Progenitor cell of endocrine pancreas (in vitro differentiated cells): ENCODE results near the gene AATK. TPM values are rescaled to one million over a fixed set of nuclear protein-coding genes. Genes with fewer than 3 reads are reported as not detected.

ENCODE experiments used
- DNase-seq: peaks from one replicate; pipeline ENCODE4 v3.0.0; 2021; ENCODE audit warnings: low spot score; ENCODE audit not compliant: unreplicated experiment
- H3K27ac Mint-ChIP-seq: 2 replicates; pipeline ENCODE4 v1.8.0; 2021; ENCODE audit warnings: mild to moderate bottlenecking, moderate library complexity, mixed read lengths
- H3K27me3 Mint-ChIP-seq: 2 replicates; pipeline ENCODE4 v1.8.0; 2021; ENCODE audit warnings: mixed read lengths
- H3K36me3 Mint-ChIP-seq: 2 replicates; pipeline ENCODE4 v1.8.0; 2022; ENCODE audit warnings: mixed read lengths; ENCODE audit not compliant: insufficient read depth
- H3K4me1 Mint-ChIP-seq: 2 replicates; pipeline ENCODE4 v1.8.0; 2021; ENCODE audit warnings: low read depth, mixed read lengths
- H3K4me3 Mint-ChIP-seq: 2 replicates; pipeline ENCODE4 v1.8.0; 2021; ENCODE audit warnings: low read depth, mild to moderate bottlenecking, moderate library complexity, mixed read lengths
- H3K9me3 Mint-ChIP-seq: 2 replicates; pipeline ENCODE4 v1.8.0; 2021; ENCODE audit warnings: low read depth, mixed read lengths
- CTCF ChIP-seq: fragments of 200-600 bp; sonication (generic); IDR thresholded peaks from one replicate; pipeline ENCODE4 v1.5.0; 2021; ENCODE audit warnings: antibody characterized with exemption, mild to moderate bottlenecking; ENCODE audit not compliant: unreplicated experiment
- total RNA-seq: library from RNA; stranded (reverse); gene quantifications from 2 replicates; pipeline ENCODE4 v1.2.1, GENCODE V29; 2021

The AATK gene
- total RNA-seq, 1 donor from 2014 or later, result 12.9 TPM

GRCh38 chr17:81164371-81165245 is 1.4 kb downstream of the AATK start:
- Mint-ChIP-seq H3K9me3 (no peaks in the 10 kb centered on the region), H3K36me3 (no peaks in the 10 kb centered on the region), H3K4me1 (peaks cover 3% of the 10 kb centered on the region), H3K4me3 (peak overlapping the region; percentile 45), H3K27ac (peak overlapping the region; percentile 37), H3K27me3 (no peaks in the 10 kb centered on the region)
- DNase-seq, result no peak
- TF ChIP-seq CTCF, result no peak

- peaks cover 3% of the 10 kb centered on the region for H3K4me1 Mint-ChIP-seq
- no peak overlapping the region for H3K27ac Mint-ChIP-seq
- H3K9me3 Mint-ChIP-seq, result no peaks in the 10 kb centered on the region
- no peak for TF ChIP-seq CTCF
- DNase-seq, result no peak
- H3K4me3 Mint-ChIP-seq, result peak overlapping the region; percentile 45
- no peaks in the 10 kb centered on the region for H3K27me3 Mint-ChIP-seq
- no peaks in the 10 kb centered on the region for H3K36me3 Mint-ChIP-seq
These were observed 2.2 kb downstream of the AATK start for GRCh38 chr17:81163703-81164370.

- Mint-ChIP-seq H3K4me1 (peaks cover 3% of the 10 kb centered on the region), H3K36me3 (no peaks in the 10 kb centered on the region), H3K9me3 (no peaks in the 10 kb centered on the region), H3K27me3 (no peaks in the 10 kb centered on the region), H3K27ac (no peak overlapping the region), H3K4me3 (no peak overlapping the region)
- no peak for DNase-seq
- TF ChIP-seq CTCF, result no peak
These were observed 2.8 kb downstream of the AATK start for GRCh38 chr17:81163051-81163695.

DNA sequence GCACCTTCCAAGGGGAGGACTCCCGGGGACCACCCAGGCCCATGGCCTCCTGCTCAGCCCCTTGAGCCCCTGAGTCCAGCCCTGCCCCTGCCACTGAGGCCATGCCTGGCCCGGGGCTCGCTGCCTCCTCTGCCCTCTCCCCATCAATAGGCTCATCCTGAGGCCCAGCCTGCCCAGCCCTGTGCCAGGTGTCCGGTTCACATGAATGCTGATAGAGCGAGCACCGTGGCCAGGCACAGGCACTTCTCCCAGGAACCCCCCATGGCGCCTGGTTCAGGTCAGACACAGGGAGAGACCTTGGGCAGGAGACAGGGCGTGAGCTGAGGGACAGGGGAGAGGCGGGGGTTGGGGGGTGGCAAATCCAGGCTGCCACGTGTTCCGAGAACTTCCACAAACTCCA is 3.5 kb downstream of the AATK start:
- Mint-ChIP-seq H3K27ac (no peak overlapping the region), H3K27me3 (no peaks in the 10 kb centered on the region), H3K4me3 (no peak overlapping the region), H3K36me3 (no peaks in the 10 kb centered on the region), H3K9me3 (no peaks in the 10 kb centered on the region), H3K4me1 (peaks cover 3% of the 10 kb centered on the region)
- DNase-seq, result no peak
- TF ChIP-seq CTCF, result no peak

- Mint-ChIP-seq H3K9me3 (no peaks in the 10 kb centered on the region), H3K4me1 (peaks cover 2% of the 10 kb centered on the region), H3K36me3 (no peaks in the 10 kb centered on the region), H3K4me3 (no peak overlapping the region), H3K27me3 (no peaks in the 10 kb centered on the region), H3K27ac (no peak overlapping the region)
- TF ChIP-seq CTCF, result no peak
- DNase-seq, result no peak
These were observed 4.0 kb downstream of the AATK start for GRCh38 chr17:81161972-81162371.
